GM12891 (cell line): ENCODE measurements around the gene TMEM50A.
A peak's percentile ranks its signal among the peaks of the same experiment; 100 is the strongest.
"Not testable (repeated sequence)": the region's sequence is repeated elsewhere in the genome, so short reads cannot be mapped to it uniquely, and the experiment has no call there.

Experiments
- DNase-seq: peaks from one replicate; pipeline ENCODE4 v3.0.0; 2011; ENCODE audit warnings: low spot score; ENCODE audit not compliant: insufficient read length
- FAIRE-seq: peaks from 2 replicates; lab custom pipeline; 2011; peaks lifted over from hg19 to GRCh38; lab: Jason Lieb, UNC
- PAX5 ChIP-seq: IDR thresholded peaks from 2 replicates; pipeline ENCODE4 v1.6.1; 2011; ENCODE audit warnings: low read length, moderate library complexity, mild to moderate bottlenecking; ENCODE audit not compliant: insufficient read depth, severe bottlenecking
- POLR2A ChIP-seq: IDR thresholded peaks from 2 replicates; pipeline ENCODE4 v1.6.1; 2011; ENCODE audit warnings: low read depth, low read length, control low read depth
- POU2F2 ChIP-seq: IDR thresholded peaks from 2 replicates; pipeline ENCODE4 v1.6.1; 2011; ENCODE audit warnings: low read depth, mild to moderate bottlenecking, control low read depth, low read length, moderate library complexity
- TAF1 ChIP-seq: IDR thresholded peaks from 2 replicates; pipeline ENCODE4 v1.6.1; 2011; ENCODE audit warnings: low read depth, low read length, control low read depth

The TMEM50A gene

DNA sequence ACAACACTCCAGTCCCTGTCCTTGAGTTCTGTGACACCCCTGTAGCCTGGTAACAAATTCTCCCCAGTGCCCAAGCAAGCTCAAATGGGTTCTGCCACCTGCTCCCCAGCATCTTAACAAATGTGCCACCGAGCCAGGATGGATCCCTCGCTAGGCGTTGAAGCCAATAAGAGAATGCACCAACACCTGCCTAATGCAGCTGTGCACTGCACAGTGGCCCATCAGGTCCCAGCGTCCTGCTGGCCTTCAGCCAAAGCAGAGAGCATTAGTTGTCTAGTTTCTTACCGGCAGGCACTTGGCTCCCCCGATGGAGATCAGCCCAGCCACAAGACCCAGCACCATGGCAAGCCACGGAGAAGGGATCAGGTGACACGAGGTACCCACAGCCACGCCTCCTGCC lies 50.6 kb downstream of the TMEM50A start:
- FAIRE-seq, DNase-seq: not testable (repeated sequence)

DNA sequence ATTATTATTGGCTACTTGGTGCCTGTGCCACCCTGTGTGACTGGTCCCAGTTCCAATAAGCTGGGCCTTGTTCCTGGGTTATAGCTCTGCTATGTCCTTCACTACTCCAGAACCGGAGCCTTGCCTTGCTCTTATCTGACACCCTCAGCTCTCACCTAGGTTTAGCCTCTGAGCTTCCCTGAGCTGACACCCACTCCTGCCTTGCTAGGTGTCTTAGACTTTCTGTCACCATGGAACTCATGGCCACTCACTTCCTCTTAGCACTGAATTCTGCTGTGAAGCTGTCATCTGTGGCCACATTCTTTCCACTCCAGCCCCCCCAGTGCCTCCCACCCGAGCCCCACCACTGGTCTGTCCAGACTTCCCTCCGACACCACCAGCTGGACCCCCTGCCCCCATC lies 51.6 kb downstream of the TMEM50A start:
- peak; percentile 43 for FAIRE-seq
- DNase-seq = not testable (repeated sequence)

DNA sequence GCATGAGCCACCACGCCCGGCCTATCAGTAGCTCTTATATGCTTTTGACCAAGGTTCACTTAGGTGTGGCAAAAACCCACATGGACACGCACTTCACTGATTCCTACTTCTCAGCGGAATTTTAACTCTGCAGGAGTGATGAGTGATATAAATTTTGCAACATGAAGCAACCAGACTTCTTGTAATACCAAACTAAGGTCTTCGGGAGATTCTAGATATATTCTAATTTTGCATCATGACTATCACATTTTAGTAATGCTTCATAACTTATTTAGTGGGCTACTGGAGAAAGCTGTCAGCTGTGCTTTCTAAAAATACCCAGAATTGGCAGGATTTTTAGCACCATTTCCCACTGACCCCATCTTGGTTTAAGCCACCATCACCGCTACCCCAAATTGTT lies 54.7 kb downstream of the TMEM50A start:
- FAIRE-seq = no peak
- no peak for TF ChIP-seq PAX5
- TF ChIP-seq POU2F2 = no peak
- TF ChIP-seq POLR2A = no peak
- TF ChIP-seq TAF1 = no peak

DNA sequence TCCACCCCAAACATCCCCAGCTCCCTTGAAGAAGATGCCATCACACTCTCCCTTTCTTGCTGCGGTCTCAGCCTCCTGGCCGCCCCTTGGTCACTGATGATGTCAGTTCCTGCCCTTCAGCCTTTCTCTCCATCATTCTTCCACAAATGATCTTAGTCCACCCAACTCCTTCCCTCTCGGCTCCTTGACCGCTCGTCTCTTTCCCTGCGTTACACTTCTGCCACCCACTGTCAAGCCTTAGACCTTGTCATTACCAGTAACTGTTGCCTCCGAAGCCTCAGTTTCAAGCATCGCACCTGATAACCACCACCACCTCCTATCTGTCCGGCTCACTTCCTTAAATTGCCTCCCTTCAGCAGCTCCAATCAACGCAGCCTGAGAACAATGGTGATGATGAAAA lies 59.4 kb downstream of the TMEM50A start:
- DNase-seq = not testable (repeated sequence)
- FAIRE-seq = peak; percentile 72

More for the DNA sequence above, 54.7 kb downstream of the TMEM50A start:
- no peak for DNase-seq

DNA sequence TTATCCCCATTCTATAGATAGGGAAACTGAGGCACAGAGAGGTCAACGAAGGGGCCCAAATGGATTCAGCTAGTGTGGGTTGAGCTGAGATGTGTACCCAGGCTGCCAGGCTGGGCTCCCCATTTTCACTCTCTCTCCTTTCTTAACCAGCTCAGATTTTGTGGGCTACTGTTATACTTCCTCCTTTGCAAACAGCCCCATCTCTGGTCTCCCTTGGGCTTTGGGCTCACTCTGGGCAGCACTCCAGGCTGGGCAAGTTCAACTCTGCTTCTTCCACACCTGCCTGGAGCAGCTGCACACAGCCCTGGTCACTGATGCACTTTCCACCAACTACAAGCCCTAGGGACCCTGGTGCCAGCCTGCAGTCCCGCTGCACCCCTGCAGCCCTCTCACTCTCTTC lies 59.9 kb downstream of the TMEM50A start:
- FAIRE-seq, DNase-seq: not testable (repeated sequence)

DNA sequence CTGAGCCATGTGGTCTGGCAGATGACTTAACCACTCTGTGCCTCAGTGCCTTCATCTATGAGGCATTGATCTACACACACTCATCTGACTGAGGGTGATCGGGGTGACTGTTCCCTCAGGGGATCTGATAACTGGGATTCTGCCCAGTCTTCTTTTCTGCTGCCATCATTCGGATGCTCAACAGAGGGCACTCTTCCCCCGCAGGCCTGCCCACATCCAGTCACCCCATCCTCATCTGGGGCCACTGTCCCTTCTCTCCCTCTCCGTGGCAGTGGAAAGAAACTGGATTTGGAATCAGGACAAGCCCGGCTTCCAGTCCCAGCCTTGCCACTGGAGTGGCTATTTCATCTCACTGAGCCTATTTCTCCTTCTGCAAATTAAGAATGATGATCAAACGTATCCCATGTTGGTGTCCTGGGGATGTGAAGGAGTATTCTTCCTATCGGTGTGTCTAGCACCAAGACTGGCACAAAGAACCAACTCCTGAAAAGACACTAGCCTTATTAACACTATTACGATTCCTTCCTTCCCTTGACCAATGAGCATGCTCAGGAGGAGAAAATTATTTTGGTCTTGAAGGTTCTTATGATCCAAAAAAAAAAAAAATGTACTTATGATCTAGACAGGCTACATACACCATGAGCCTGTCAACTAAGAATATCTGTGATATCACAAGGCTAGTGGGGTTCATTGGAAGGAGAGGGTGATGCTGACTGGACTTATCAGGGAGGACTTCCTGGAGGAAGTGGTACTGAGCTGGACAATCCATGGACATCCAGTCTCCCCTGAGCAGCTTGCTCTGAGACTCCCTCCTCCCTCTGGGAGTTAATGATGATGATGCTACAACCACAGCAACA lies 65.0 kb downstream of the TMEM50A start:
- DNase-seq = not testable (repeated sequence)
- peak; percentile 20 for FAIRE-seq

DNA sequence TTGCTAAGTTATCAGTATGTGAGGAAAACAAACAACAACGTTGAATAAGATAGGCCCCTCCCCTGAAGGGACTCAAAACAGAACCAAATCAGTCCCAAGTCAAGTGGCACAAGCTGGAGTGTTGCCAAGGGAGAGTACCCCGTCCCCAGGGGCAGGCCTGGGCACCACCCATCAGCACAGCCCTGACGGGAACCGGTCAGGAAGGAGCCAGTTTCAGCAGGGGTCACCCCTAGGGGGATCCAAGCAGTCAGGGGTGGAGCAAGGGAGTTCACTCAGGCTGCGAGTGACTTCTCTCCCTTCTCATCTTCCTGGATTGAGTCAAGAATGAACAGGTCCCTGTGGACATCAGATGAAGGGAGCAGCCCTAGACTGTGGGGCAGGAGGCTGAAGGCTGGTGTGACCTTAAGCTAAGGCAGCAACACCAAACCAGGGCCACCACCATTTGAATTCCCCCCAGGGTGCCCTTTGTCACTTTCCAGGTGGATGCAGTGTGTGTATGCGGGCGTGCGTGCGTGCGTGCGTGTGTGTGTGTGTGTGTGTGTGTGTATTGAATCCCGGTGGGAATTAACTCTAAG lies 67.7 kb downstream of the TMEM50A start:
- FAIRE-seq, DNase-seq: not testable (repeated sequence)

DNA sequence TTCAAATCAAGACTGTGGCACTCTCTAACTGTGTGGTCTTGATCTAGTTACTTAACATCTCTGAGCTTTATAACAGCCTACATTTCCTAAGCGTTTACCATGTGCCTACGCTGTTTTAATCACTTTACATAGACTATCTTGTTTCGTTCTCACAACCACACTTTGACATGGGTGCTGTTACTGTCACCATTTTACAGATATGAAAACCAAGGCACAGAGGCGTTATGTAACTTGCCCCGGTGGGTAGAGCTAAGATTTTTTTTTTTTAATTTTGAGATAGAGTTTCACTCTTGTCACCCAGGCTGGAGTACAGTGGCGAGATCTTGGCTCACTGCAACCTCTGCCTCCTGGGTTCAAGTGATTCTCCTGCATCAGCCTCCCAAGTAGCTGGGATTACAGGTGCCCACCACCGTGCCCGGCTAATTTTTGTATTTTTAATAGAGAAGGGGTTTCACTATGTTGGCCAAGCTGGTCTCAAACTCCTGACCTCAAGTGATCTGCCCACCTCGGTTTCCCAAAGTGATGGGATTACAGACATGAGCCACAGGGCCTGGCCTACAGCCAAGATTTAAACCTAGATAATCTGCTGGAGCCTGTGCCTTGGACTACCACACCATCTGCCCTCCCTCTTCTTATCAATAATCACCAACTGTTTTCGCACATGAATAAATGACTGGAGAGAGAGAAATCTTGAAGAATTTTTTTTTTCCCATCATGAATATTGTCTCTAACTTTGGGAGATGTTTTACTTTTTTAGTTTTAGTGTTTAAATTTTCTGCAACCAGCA lies 71.7 kb downstream of the TMEM50A start:
- FAIRE-seq, DNase-seq: not testable (repeated sequence)
